ENCODE results near the gene HLCS. TPM values are rescaled to one million over a fixed set of nuclear protein-coding genes. Genes with fewer than 3 reads are reported as not detected.

The HLCS gene
- total RNA-seq: 14.6 and 20.1 TPM in 2 replicates
- 12.4 and 17.8 TPM in 2 replicates for polyA plus RNA-seq

GRCh38 chr21:36966066-36966820 lies at the start of gene HLCS:
Gene HLCS (minus strand): TSS chr21:36966669. CDS start chr21:36966638, 31 bp downstream.
- no peaks in the 10 kb centered on the region for H3K27me3 ChIP-seq
- TF ChIP-seq CTCF (IDR thresholded peaks at IDR 0.05; ENCODE audit: low read depth, low read length): no peak
- no peaks in the 10 kb centered on the region for H3K36me3 ChIP-seq
- H3K9me3 ChIP-seq (ENCODE audit: low read depth): no peaks in the 10 kb centered on the region
- peak within 1 kb of the TSS; percentile 92 for H3K4me3 ChIP-seq
- peak within 1 kb of the TSS; percentile 78 for H3K27ac ChIP-seq
- H3K4me1 ChIP-seq (ENCODE audit: low read depth): no peaks in the 10 kb centered on the region
- DNase-seq (ENCODE audit: low read depth in 1 of 2, low spot score in 1 of 2): peak; percentile 72 to 81

GRCh38 chr21:37009740-37010341 lies 43.4 kb upstream of the HLCS start:
- H3K9me3 ChIP-seq (ENCODE audit: low read depth): no peaks in the 10 kb centered on the region
- DNase-seq (ENCODE audit: low read depth in 1 of 2, low spot score in 1 of 2): peak; percentile 90
- peaks cover 49% of the 10 kb centered on the region for H3K27me3 ChIP-seq
- H3K4me1 ChIP-seq (ENCODE audit: low read depth): no peaks in the 10 kb centered on the region
- H3K4me3 ChIP-seq: no peak overlapping the region
- peak; percentile 88 for TF ChIP-seq CTCF (IDR thresholded peaks at IDR 0.05; ENCODE audit: low read depth, low read length)
- no peaks in the 10 kb centered on the region for H3K36me3 ChIP-seq
- H3K27ac ChIP-seq: no peak overlapping the region

- DNase-seq (ENCODE audit: low read depth in 1 of 2, low spot score in 1 of 2): no peak
- H3K27ac ChIP-seq: no peak overlapping the region
- H3K27me3 ChIP-seq: peaks cover 60% of the 10 kb centered on the region
- TF ChIP-seq CTCF (IDR thresholded peaks at IDR 0.05; ENCODE audit: low read depth, low read length): no peak
- no peaks in the 10 kb centered on the region for H3K36me3 ChIP-seq
- H3K4me1 ChIP-seq (ENCODE audit: low read depth): no peaks in the 10 kb centered on the region
- H3K9me3 ChIP-seq (ENCODE audit: low read depth): no peaks in the 10 kb centered on the region
- no peak overlapping the region for H3K4me3 ChIP-seq
Measured at GRCh38 chr21:37008724-37009123, 42.3 kb upstream of the HLCS start.

- H3K4me1 ChIP-seq (ENCODE audit: low read depth): no peaks in the 10 kb centered on the region
- DNase-seq (ENCODE audit: low read depth in 1 of 2, low spot score in 1 of 2): peak; percentile 37 to 45
- H3K9me3 ChIP-seq (ENCODE audit: low read depth): no peaks in the 10 kb centered on the region
- H3K27me3 ChIP-seq: peaks cover 74% of the 10 kb centered on the region
- H3K36me3 ChIP-seq: no peaks in the 10 kb centered on the region
- no peak for TF ChIP-seq CTCF (IDR thresholded peaks at IDR 0.05; ENCODE audit: low read depth, low read length)
- peak within 1 kb of the TSS; percentile 47 for H3K4me3 ChIP-seq
- H3K27ac ChIP-seq: no peak within 1 kb of the TSS
Measured at GRCh38 chr21:37006486-37007291, 40.2 kb upstream of the HLCS start, which contains the start of gene RIPPLY3. Gene RIPPLY3 (plus strand): TSS chr21:37006702. CDS start chr21:37006773, 71 bp downstream.
